Measurements from ENCODE around the gene LEMD3.

LEMD3 gene

GRCh38 chr12:65194949-65195348 is 25.6 kb downstream of the LEMD3 start:
- H3K27ac ChIP-seq = no peak overlapping the region
- no peak overlapping the region for H3K4me3 ChIP-seq
- no peak overlapping the region for H3K9ac ChIP-seq (ENCODE audit: insufficient read length)
- TF ChIP-seq POLR2AphosphoS5 (IDR thresholded peaks at IDR 0.05; ENCODE audit: borderline replicate concordance, low read depth, low read length) = no peak
- TF ChIP-seq EZH2 (IDR thresholded peaks at IDR 0.05) = no peak
- no peak for TF ChIP-seq FOXP2 (optimal IDR thresholded peaks at IDR 0.05; ENCODE audit: control extremely low read depth, extremely low read length, insufficient read depth)
- H3K9me3 ChIP-seq (ENCODE audit: low read depth, low read length) = peaks cover 5% of the 10 kb centered on the region; the same call in 1 of the 2 replicates
- peaks cover 7% of the 10 kb centered on the region; the same call in 1 of the 2 replicates for H3K36me3 ChIP-seq (ENCODE audit: insufficient read depth, low read length)
- no peak for DNase-seq (ENCODE audit: low read depth, low spot score)

GRCh38 chr12:65195387-65196055 is 26.1 kb downstream of the LEMD3 start:
- Histone ChIP-seq H3K36me3 (ENCODE audit: insufficient read depth, low read length) (peaks cover 7% of the 10 kb centered on the region; the same call in 1 of the 2 replicates), H3K9ac (ENCODE audit: insufficient read length) (no peak overlapping the region), H3K9me3 (ENCODE audit: low read depth, low read length) (peaks cover 5% of the 10 kb centered on the region; the same call in 1 of the 2 replicates), H3K27ac (no peak overlapping the region), H3K4me3 (no peak overlapping the region)
- DNase-seq (ENCODE audit: low read depth, low spot score) = no peak
- TF ChIP-seq POLR2AphosphoS5 (IDR thresholded peaks at IDR 0.05; ENCODE audit: borderline replicate concordance, low read depth, low read length) = no peak
- no peak for TF ChIP-seq FOXP2 (optimal IDR thresholded peaks at IDR 0.05; ENCODE audit: control extremely low read depth, extremely low read length, insufficient read depth)
- TF ChIP-seq EZH2 (IDR thresholded peaks at IDR 0.05) = no peak

- H3K27ac ChIP-seq = no peak overlapping the region; the same call in 1 of the 2 replicates
- TF ChIP-seq FOXP2 (optimal IDR thresholded peaks at IDR 0.05; ENCODE audit: control extremely low read depth, extremely low read length, insufficient read depth) (no peak), POLR2AphosphoS5 (IDR thresholded peaks at IDR 0.05; ENCODE audit: borderline replicate concordance, low read depth, low read length) (no peak; the same call in 1 of the 2 replicates), EZH2 (IDR thresholded peaks at IDR 0.05) (no peak)
- no peak overlapping the region for H3K4me3 ChIP-seq
- no peak for DNase-seq (ENCODE audit: low read depth, low spot score)
- peaks cover 5% of the 10 kb centered on the region; the same call in 1 of the 2 replicates for H3K9me3 ChIP-seq (ENCODE audit: low read depth, low read length)
- H3K36me3 ChIP-seq (ENCODE audit: insufficient read depth, low read length) = peaks cover 7% of the 10 kb centered on the region; the same call in 1 of the 2 replicates
- H3K9ac ChIP-seq (ENCODE audit: insufficient read length) = no peak overlapping the region
Observed at GRCh38 chr12:65196762-65197567, 27.6 kb downstream of the LEMD3 start.

- Histone ChIP-seq H3K9me3 (ENCODE audit: low read depth, low read length) (peaks cover 5% of the 10 kb centered on the region; the same call in 1 of the 2 replicates), H3K4me3 (no peak overlapping the region), H3K36me3 (ENCODE audit: insufficient read depth, low read length) (peaks cover 7% of the 10 kb centered on the region; the same call in 1 of the 2 replicates), H3K9ac (ENCODE audit: insufficient read length) (no peak overlapping the region), H3K27ac (no peak overlapping the region)
- TF ChIP-seq FOXP2 (optimal IDR thresholded peaks at IDR 0.05; ENCODE audit: control extremely low read depth, extremely low read length, insufficient read depth) = no peak
- TF ChIP-seq POLR2AphosphoS5 (IDR thresholded peaks at IDR 0.05; ENCODE audit: borderline replicate concordance, low read depth, low read length) = no peak
- TF ChIP-seq EZH2 (IDR thresholded peaks at IDR 0.05) = no peak
- DNase-seq (ENCODE audit: low read depth, low spot score) = no peak
Observed at GRCh38 chr12:65199604-65200003, 30.2 kb downstream of the LEMD3 start.

GRCh38 chr12:65200007-65200665 is 30.8 kb downstream of the LEMD3 start:
- no peak overlapping the region for H3K27ac ChIP-seq
- DNase-seq (ENCODE audit: low read depth, low spot score) = no peak
- TF ChIP-seq FOXP2 (optimal IDR thresholded peaks at IDR 0.05; ENCODE audit: control extremely low read depth, extremely low read length, insufficient read depth) = no peak
- TF ChIP-seq EZH2 (IDR thresholded peaks at IDR 0.05) = no peak
- no peak for TF ChIP-seq POLR2AphosphoS5 (IDR thresholded peaks at IDR 0.05; ENCODE audit: borderline replicate concordance, low read depth, low read length)
- no peak overlapping the region for H3K4me3 ChIP-seq
- H3K9me3 ChIP-seq (ENCODE audit: low read depth, low read length) = peaks cover 5% of the 10 kb centered on the region; the same call in 1 of the 2 replicates
- peaks cover 7% of the 10 kb centered on the region; the same call in 1 of the 2 replicates for H3K36me3 ChIP-seq (ENCODE audit: insufficient read depth, low read length)
- H3K9ac ChIP-seq (ENCODE audit: insufficient read length) = no peak overlapping the region

- TF ChIP-seq EZH2 (IDR thresholded peaks at IDR 0.05) (no peak), POLR2AphosphoS5 (IDR thresholded peaks at IDR 0.05; ENCODE audit: borderline replicate concordance, low read depth, low read length) (no peak), FOXP2 (optimal IDR thresholded peaks at IDR 0.05; ENCODE audit: control extremely low read depth, extremely low read length, insufficient read depth) (no peak)
- H3K36me3 ChIP-seq (ENCODE audit: insufficient read depth, low read length) = no peaks in the 10 kb centered on the region
- H3K9ac ChIP-seq (ENCODE audit: insufficient read length) = no peak overlapping the region
- no peaks in the 10 kb centered on the region for H3K9me3 ChIP-seq (ENCODE audit: low read depth, low read length)
- no peak overlapping the region for H3K27ac ChIP-seq
- H3K4me3 ChIP-seq = no peak overlapping the region
- no peak for DNase-seq (ENCODE audit: low read depth, low spot score)
Observed at GRCh38 chr12:65203376-65203775, 34.0 kb downstream of the LEMD3 start.

- DNase-seq (ENCODE audit: low read depth, low spot score) = no peak
- no peak overlapping the region for H3K27ac ChIP-seq
- TF ChIP-seq POLR2AphosphoS5 (IDR thresholded peaks at IDR 0.05; ENCODE audit: borderline replicate concordance, low read depth, low read length) (no peak), FOXP2 (optimal IDR thresholded peaks at IDR 0.05; ENCODE audit: control extremely low read depth, extremely low read length, insufficient read depth) (no peak), EZH2 (IDR thresholded peaks at IDR 0.05) (no peak)
- no peak overlapping the region for H3K4me3 ChIP-seq
- no peak overlapping the region for H3K9ac ChIP-seq (ENCODE audit: insufficient read length)
- H3K9me3 ChIP-seq (ENCODE audit: low read depth, low read length) = no peaks in the 10 kb centered on the region
- no peaks in the 10 kb centered on the region for H3K36me3 ChIP-seq (ENCODE audit: insufficient read depth, low read length)
Observed at GRCh38 chr12:65204886-65205525, 35.6 kb downstream of the LEMD3 start.
